ENCODE data around the gene STK11IP.

GRCh38 chr2:219570924-219571310 lies 26.7 kb upstream of the STK11IP start:
- TF ChIP-seq CTCF (IDR thresholded peaks at IDR 0.05; ENCODE audit: insufficient read depth, low read length) (no peak), POLR2AphosphoS5 (IDR thresholded peaks at IDR 0.05; ENCODE audit: low read depth) (no peak)
